Measurements from ENCODE around the gene MT1M. TPM values are rescaled to one million over a fixed set of nuclear protein-coding genes. Genes with fewer than 3 reads are reported as not detected.

MT1M gene
- total and polyA plus RNA-seq, 8 donors = 8.3 to 34.6 (median 14.6) TPM

- 19 to 42% methylated on average over 9 to 14 of the region's 14 CpGs for WGBS, 2 donors
- intact Hi-C loops (cut with DNase I) = no loop called here
- DNase-seq = no peak
- TF ChIP-seq CTCF (IDR thresholded peaks at IDR 0.05) = no peak
- no peak for FAIRE-seq
- Histone ChIP-seq H3K9me3 (no peaks in the 10 kb centered on the region), H3K27ac (peak overlapping the region; percentile 64 to 74 (median 68)), H3K4me3 (peak overlapping the region; percentile 24 to 65 (median 50)), H3K4me1 (peaks cover 0 to 6% (median 4%) of the 10 kb centered on the region in 3 donors), H3K36me3 (no peaks in the 10 kb centered on the region), H3K27me3 (no peaks in the 10 kb centered on the region)
- no peak for ATAC-seq
Measured at GRCh38 chr16:56631832-56632155, 665 bp upstream of the MT1M start.

GRCh38 chr16:56632848-56633365 is 448 bp downstream of the MT1M start:
- no peak for FAIRE-seq
- H3K4me3 ChIP-seq = peak overlapping the region; percentile 24 to 65 (median 50)
- peaks cover 0 to 2% (median 0%) of the 10 kb centered on the region in 3 donors for H3K4me1 ChIP-seq
- DNase-seq = no peak
- no peaks in the 10 kb centered on the region for H3K9me3 ChIP-seq
- intact Hi-C loops (cut with DNase I) = no loop called here
- peak overlapping the region; percentile 64 to 74 (median 68) for H3K27ac ChIP-seq
- ATAC-seq = peak; percentile 5 to 33 (median 13)
- no peaks in the 10 kb centered on the region for H3K36me3 ChIP-seq
- WGBS, 2 donors = 36 to 47% methylated on average over 6 of the region's 6 CpGs
- no peaks in the 10 kb centered on the region for H3K27me3 ChIP-seq
- TF ChIP-seq CTCF (IDR thresholded peaks at IDR 0.05) = no peak

- 61 to 67% methylated on average over 7 of the region's 7 CpGs for WGBS, 2 donors
- Histone ChIP-seq H3K4me1 (peaks cover 0 to 3% (median 1%) of the 10 kb centered on the region in 3 donors), H3K27me3 (no peaks in the 10 kb centered on the region), H3K27ac (no peak overlapping the region), H3K36me3 (no peaks in the 10 kb centered on the region), H3K9me3 (no peaks in the 10 kb centered on the region), H3K4me3 (no peak overlapping the region)
- TF ChIP-seq CTCF (IDR thresholded peaks at IDR 0.05) = no peak
- ATAC-seq (no peak), DNase-seq (no peak), FAIRE-seq (no peak)
- intact Hi-C loops (cut with DNase I) = no loop called here
Measured at GRCh38 chr16:56633535-56633934, 1.1 kb downstream of the MT1M start.

- ATAC-seq = no peak
- Histone ChIP-seq H3K4me1 (peaks cover 0 to 12% (median 8%) of the 10 kb centered on the region in 3 donors), H3K36me3 (no peaks in the 10 kb centered on the region), H3K4me3 (no peak overlapping the region), H3K27me3 (no peaks in the 10 kb centered on the region), H3K9me3 (no peaks in the 10 kb centered on the region), H3K27ac (no peak overlapping the region)
- FAIRE-seq = no peak
- 74 to 75% methylated on average over 47 of the region's 47 CpGs for WGBS, 2 donors
- intact Hi-C loops (cut with DNase I) = no loop called here
- no peak for TF ChIP-seq CTCF (IDR thresholded peaks at IDR 0.05)
- DNase-seq = no peak
Measured at GRCh38 chr16:56634715-56635440, 2.4 kb downstream of the MT1M start.

GRCh38 chr16:56635441-56635967 is 3.0 kb downstream of the MT1M start:
- H3K27me3 ChIP-seq = no peaks in the 10 kb centered on the region
- H3K9me3 ChIP-seq = no peaks in the 10 kb centered on the region
- H3K27ac ChIP-seq = no peak overlapping the region
- no peaks in the 10 kb centered on the region for H3K36me3 ChIP-seq
- WGBS, 2 donors = 74 to 81% methylated on average over 24 to 40 of the region's 40 CpGs
- intact Hi-C loops (cut with DNase I) = no loop called here
- ATAC-seq (no peak), DNase-seq (no peak), FAIRE-seq (no peak)
- no peak for TF ChIP-seq CTCF (IDR thresholded peaks at IDR 0.05)
- H3K4me3 ChIP-seq = no peak overlapping the region
- peaks cover 0 to 12% (median 8%) of the 10 kb centered on the region in 3 donors for H3K4me1 ChIP-seq
